GM12878 (cell line): ENCODE results near the gene NARF. TPM values are rescaled to one million over a fixed set of nuclear protein-coding genes. Genes with fewer than 3 reads are reported as not detected.

Experiments
- CBFB ChIP-seq: IDR thresholded peaks from 2 replicates; pipeline ENCODE4 v1.6.1; 2016; ENCODE audit warnings: antibody characterized with exemption, low read depth
- CBX3 ChIP-seq: fragments of 200-600 bp; sonication (generic); IDR thresholded peaks from 2 replicates; pipeline ENCODE4 v1.6.1; 2016; ENCODE audit warnings: low read depth, borderline replicate concordance
- CHD2 ChIP-seq: IDR thresholded peaks from 2 replicates; pipeline ENCODE4 v1.6.1; 2011; ENCODE audit warnings: low read depth, low read length, improper control_type of control experiment, borderline replicate concordance
- CREB1 ChIP-seq: IDR thresholded peaks from 2 replicates; pipeline ENCODE4 v1.6.1; 2012; ENCODE audit warnings: low read depth, mild to moderate bottlenecking, inconsistent platforms
- GATAD2B ChIP-seq: fragments of 450-650 bp; conservative IDR thresholded peaks from 2 replicates; pipeline ENCODE4 v1.6.1; 2017; ENCODE audit warnings: low read depth, mild to moderate bottlenecking, moderate library complexity
- HDAC2 ChIP-seq: fragments of 200-600 bp; sonication (generic); IDR thresholded peaks from 2 replicates; pipeline ENCODE4 v1.6.1; 2017
- IKZF1 ChIP-seq: fragments of 450-650 bp; conservative IDR thresholded peaks from 2 replicates; pipeline ENCODE4 v1.6.1; 2017; ENCODE audit warnings: antibody characterized with exemption, mild to moderate bottlenecking
- IRF3 ChIP-seq: fragments of 450-650 bp; IDR thresholded peaks from 2 replicates; pipeline ENCODE4 v1.6.1; 2014; ENCODE audit warnings: mild to moderate bottlenecking
- MLLT1 ChIP-seq: fragments of 450-650 bp; IDR thresholded peaks from 2 replicates; pipeline ENCODE4 v1.6.1; 2016; ENCODE audit warnings: mild to moderate bottlenecking
- MYC ChIP-seq: IDR thresholded peaks from 2 replicates; pipeline ENCODE4 v1.6.1; 2011; ENCODE audit warnings: mild to moderate bottlenecking, low read length, moderate library complexity, inconsistent platforms; ENCODE audit not compliant: insufficient read depth, insufficient replicate concordance, insufficient read length, severe bottlenecking
- PAX8 ChIP-seq: fragments of 450-650 bp; IDR thresholded peaks from 2 replicates; pipeline ENCODE4 v1.6.1; 2017; ENCODE audit warnings: mild to moderate bottlenecking, moderate library complexity
- PBX3 ChIP-seq: IDR thresholded peaks from 2 replicates; pipeline ENCODE4 v1.6.1; 2011; ENCODE audit warnings: mild to moderate bottlenecking, low read depth, low read length, moderate library complexity; ENCODE audit not compliant: insufficient replicate concordance
- POLR2A ChIP-seq: IDR thresholded peaks from 2 replicates; pipeline ENCODE4 v1.6.1; 2011; ENCODE audit warnings: low read depth, mild to moderate bottlenecking, low read length
- RB1 ChIP-seq: fragments of 450-650 bp; formaldehyde crosslinking; IDR thresholded peaks from 2 replicates; pipeline ENCODE4 v1.6.1; 2017; ENCODE audit warnings: mild to moderate bottlenecking, borderline replicate concordance
- RCOR1 ChIP-seq: conservative IDR thresholded peaks from 2 replicates; pipeline ENCODE4 v1.6.1; 2012; ENCODE audit warnings: low read depth, low read length, improper control_type of control experiment
- SMARCA5 ChIP-seq: fragments of 450-650 bp; IDR thresholded peaks from 2 replicates; pipeline ENCODE4 v1.6.1; 2017; ENCODE audit warnings: mild to moderate bottlenecking
- STAT1 ChIP-seq: fragments of 450-650 bp; conservative IDR thresholded peaks from 2 replicates; pipeline ENCODE4 v1.6.1; 2014; ENCODE audit warnings: antibody characterized with exemption, mild to moderate bottlenecking
- WRNIP1 ChIP-seq: IDR thresholded peaks from 2 replicates; pipeline ENCODE4 v1.6.1; 2011; ENCODE audit warnings: low read depth, low read length, improper control_type of control experiment, borderline replicate concordance
- YBX1 ChIP-seq: fragments of 450-650 bp; IDR thresholded peaks from 2 replicates; pipeline ENCODE4 v1.6.1; 2016; ENCODE audit warnings: antibody characterized with exemption
- ZBTB4 ChIP-seq: fragments of 450-650 bp; formaldehyde crosslinking; IDR thresholded peaks from 2 replicates; pipeline ENCODE4 v1.4.0; 2022; ENCODE audit warnings: mild to moderate bottlenecking, moderate library complexity
- ZNF217 ChIP-seq: fragments of 450-650 bp; IDR thresholded peaks from 2 replicates; pipeline ENCODE4 v1.6.1; 2017; ENCODE audit warnings: antibody characterized with exemption, mild to moderate bottlenecking
- ZNF384 ChIP-seq: IDR thresholded peaks from 2 replicates; pipeline ENCODE4 v1.6.1; 2012; ENCODE audit warnings: low read depth, mild to moderate bottlenecking, low read length, improper control_type of control experiment, borderline replicate concordance
- polyA plus RNA-seq, 11 experiments: library from polyadenylated mRNA; depleted of rRNA in 4 of 11; unstranded in 6 of 11; stranded (reverse) in 5 of 11; fragments of >200 nt; fragmentation: Nextera tagmentation in 4 of 11; fragmentation: Illumina TruSeq in 1 of 11; extraction: Ambion mirVana in 4 of 11; extraction: Trizol in 1 of 11; gene quantifications; 1 replicate in 1 of 11; 2 replicates in 10 of 11; pipeline versions ENCODE4 v1.2.1 to v1.2.3, GENCODE V29; 2011 to 2016; ENCODE audit warnings: inconsistent platforms in 2 of 11, missing spikeins in 2 of 11, low read depth in 1 of 11
- total RNA-seq, 4 experiments: library from RNA; depleted of rRNA in 3 of 4; stranded (reverse); fragments of >200 nt in 3 of 4; fragmentation: Illumina TruSeq in 1 of 4; extraction: Trizol in 1 of 4; gene quantifications; 2 replicates each; pipeline versions ENCODE4 v1.2.1 to v1.2.3, GENCODE V29; 2013 to 2021

Gene NARF
- total and polyA plus RNA-seq, 10 of the 15 experiments (the other 5 are each of a cell fraction or from before 2014, with no cell fraction given), result 16.7 to 126 (median 47.5) TPM

GRCh38 chr17:82458179-82458884 is at the start of gene NARF (continued):
- TF ChIP-seq CBX3 (no peak), MYC (no peak), PBX3 (no peak), RCOR1 (no peak), GATAD2B (peak; percentile 98), ZNF217 (no peak), CHD2 (peak; percentile 94), SMARCA5 (peak; percentile 92), STAT1 (no peak), CBFB (no peak), POLR2A (peak; percentile 95), RB1 (peak; percentile 76; the same call in 1 of the 2 replicates), IKZF1 (peak; percentile 75), PAX8 (no peak), IRF3 (peak; percentile 91), ZBTB4 (CRISPR knock-in tag) (no peak), CREB1 (peak; percentile 67), HDAC2 (no peak), YBX1 (no peak), ZNF384 (no peak), MLLT1 (no peak), WRNIP1 (no peak)
